A549 (cell line): Measurements from ENCODE around the gene SLC30A3.

Experiments
- CTCF ChIP-seq: fragments of >200 bp; sonication (Bioruptor Twin); formaldehyde crosslinking; IDR thresholded peaks from 3 replicates; pipeline ENCODE4 v1.5.1; 2016
- EHMT2 ChIP-seq: fragments of 200-600 bp; sonication (generic); IDR thresholded peaks from 2 replicates; pipeline ENCODE4 v1.6.1; 2016; ENCODE audit warnings: antibody characterized with exemption, low read depth, mild to moderate bottlenecking, moderate library complexity
- HDAC2 ChIP-seq: fragments of 200-600 bp; sonication (generic); IDR thresholded peaks from 2 replicates; pipeline ENCODE4 v1.6.1; 2016
- MAFK ChIP-seq: fragments of 450-650 bp; IDR thresholded peaks from 2 replicates; pipeline ENCODE4 v1.6.1; 2014; ENCODE audit not compliant: partially characterized antibody
- MAZ ChIP-seq: fragments of 150-350 bp; IDR thresholded peaks from 2 replicates; pipeline ENCODE4 v1.6.1; 2014; ENCODE audit warnings: antibody characterized with exemption, low read depth, low read length, borderline replicate concordance
- MYC ChIP-seq: IDR thresholded peaks from 2 replicates; pipeline ENCODE4 v1.6.1; 2012; ENCODE audit warnings: mild to moderate bottlenecking, inconsistent platforms, low read length, improper control_type of control experiment, borderline replicate concordance
- RFX5 ChIP-seq: fragments of 450-650 bp; IDR thresholded peaks from 2 replicates; pipeline ENCODE4 v1.7.1; 2014; ENCODE audit warnings: antibody characterized with exemption, mild to moderate bottlenecking, moderate library complexity
- TFCP2L1 ChIP-seq: fragments of 250-450 bp; sonication (Bioruptor Pico); IDR thresholded peaks from 2 replicates; pipeline ENCODE4 v1.5.0; 2021; ENCODE audit warnings: mild to moderate bottlenecking
- USF2 ChIP-seq: fragments of 450-650 bp; IDR thresholded peaks from 2 replicates; pipeline ENCODE4 v1.6.1; 2014; ENCODE audit warnings: antibody characterized with exemption

DNA sequence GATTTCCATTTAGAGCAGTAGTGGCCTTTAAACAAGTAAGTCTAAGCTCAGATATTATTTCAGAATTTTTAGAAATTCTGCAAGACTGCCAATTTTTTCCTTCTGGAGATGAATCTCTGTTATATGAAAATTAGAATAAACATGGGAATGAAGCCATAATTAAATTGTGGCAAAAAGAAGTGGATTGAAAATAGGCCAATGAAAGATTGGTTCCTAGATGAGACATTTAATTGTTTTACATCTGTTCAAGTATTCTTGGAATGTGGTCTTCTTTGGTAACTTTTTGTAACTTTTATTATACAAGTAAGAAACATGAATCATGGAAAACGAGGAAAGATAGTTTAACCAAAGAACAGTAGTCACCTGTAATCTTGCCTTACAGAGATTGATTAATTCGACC is 35.3 kb downstream of the SLC30A3 start:
- TF ChIP-seq CTCF: no peak
- TF ChIP-seq USF2: no peak
- TF ChIP-seq MAZ: no peak
- no peak for TF ChIP-seq MAFK
- no peak for TF ChIP-seq TFCP2L1 (CRISPR knock-in tag)
- no peak for TF ChIP-seq HDAC2
- no peak for TF ChIP-seq RFX5
- TF ChIP-seq EHMT2: no peak
- no peak for TF ChIP-seq MYC
